ENCODE results near the gene UTF1.

DNA sequence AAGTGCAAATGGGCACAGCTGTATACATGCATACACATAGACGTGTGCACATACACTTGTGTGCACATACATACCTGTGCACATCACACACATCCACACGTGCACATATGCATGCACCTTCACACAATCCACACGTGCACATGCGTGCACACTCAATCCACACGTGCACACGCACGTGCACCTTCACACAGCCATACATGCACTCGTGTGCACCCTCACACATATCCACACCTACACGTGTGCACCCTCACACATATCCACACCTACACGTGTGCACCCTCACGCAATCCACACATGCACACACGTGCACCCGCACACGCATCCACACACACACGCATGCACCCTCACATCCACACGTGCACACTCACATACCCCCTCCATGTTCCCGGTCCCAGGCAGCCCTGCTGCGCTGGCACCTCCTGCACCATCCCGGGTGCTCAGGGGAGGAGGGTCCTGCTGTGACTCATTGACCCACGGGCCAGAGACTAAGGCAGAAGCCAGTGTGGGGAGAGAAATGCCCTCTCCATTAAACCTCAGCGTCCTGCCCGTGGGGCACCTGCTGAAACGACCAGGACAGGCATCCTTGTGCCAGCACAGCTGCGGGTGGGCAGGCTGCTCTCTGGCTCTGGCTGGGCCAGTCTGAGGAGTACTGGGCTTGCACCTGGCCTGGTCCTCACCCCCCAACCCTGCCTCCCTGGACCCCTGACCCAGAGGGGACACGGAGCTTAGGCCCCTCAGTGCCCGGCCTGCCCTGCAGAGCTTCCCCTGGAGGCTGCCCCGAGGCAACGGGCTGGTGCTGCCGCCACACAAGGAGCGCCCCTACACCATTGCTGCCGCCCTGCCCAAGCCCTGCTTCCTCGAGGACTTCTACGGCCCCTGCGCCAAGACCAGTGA, 17.8 kb upstream of the UTF1 start:
- TF ChIP-seq, protein P1, sequence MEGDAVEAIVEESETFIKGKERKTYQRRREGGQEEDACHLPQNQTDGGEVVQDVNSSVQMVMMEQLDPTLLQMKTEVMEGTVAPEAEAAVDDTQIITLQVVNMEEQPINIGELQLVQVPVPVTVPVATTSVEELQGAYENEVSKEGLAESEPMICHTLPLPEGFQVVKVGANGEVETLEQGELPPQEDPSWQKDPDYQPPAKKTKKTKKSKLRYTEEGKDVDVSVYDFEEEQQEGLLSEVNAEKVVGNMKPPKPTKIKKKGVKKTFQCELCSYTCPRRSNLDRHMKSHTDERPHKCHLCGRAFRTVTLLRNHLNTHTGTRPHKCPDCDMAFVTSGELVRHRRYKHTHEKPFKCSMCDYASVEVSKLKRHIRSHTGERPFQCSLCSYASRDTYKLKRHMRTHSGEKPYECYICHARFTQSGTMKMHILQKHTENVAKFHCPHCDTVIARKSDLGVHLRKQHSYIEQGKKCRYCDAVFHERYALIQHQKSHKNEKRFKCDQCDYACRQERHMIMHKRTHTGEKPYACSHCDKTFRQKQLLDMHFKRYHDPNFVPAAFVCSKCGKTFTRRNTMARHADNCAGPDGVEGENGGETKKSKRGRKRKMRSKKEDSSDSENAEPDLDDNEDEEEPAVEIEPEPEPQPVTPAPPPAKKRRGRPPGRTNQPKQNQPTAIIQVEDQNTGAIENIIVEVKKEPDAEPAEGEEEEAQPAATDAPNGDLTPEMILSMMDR (IDR thresholded peaks at IDR 0.05), result no peak
- no peak for TF ChIP-seq POLR2AphosphoS5 (IDR thresholded peaks at IDR 0.05)

Measured in prostate gland (tissue), 2 donors.